ENCODE measurements around the gene NR3C2.

DNA sequence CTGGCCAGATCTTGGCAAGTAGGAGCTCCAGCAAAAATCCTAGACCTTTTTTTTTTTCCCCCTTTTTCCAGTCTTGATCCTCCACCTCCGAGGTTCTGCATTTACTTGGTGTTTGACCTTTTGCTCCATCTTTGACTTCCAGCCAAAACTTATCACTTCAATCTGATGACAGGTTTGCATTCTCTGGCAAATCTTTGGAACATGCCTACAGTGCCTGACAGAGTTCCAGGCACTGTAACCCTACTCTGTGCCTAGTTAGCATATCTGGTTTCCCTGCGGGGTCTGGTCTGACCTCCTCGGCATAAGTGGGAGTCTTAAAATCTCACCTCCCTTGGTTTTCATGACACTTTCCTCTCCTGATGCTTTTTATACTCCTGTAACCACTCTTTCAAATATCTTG is 39.4 kb upstream of the NR3C2 start:
- TF ChIP-seq, protein P1, sequence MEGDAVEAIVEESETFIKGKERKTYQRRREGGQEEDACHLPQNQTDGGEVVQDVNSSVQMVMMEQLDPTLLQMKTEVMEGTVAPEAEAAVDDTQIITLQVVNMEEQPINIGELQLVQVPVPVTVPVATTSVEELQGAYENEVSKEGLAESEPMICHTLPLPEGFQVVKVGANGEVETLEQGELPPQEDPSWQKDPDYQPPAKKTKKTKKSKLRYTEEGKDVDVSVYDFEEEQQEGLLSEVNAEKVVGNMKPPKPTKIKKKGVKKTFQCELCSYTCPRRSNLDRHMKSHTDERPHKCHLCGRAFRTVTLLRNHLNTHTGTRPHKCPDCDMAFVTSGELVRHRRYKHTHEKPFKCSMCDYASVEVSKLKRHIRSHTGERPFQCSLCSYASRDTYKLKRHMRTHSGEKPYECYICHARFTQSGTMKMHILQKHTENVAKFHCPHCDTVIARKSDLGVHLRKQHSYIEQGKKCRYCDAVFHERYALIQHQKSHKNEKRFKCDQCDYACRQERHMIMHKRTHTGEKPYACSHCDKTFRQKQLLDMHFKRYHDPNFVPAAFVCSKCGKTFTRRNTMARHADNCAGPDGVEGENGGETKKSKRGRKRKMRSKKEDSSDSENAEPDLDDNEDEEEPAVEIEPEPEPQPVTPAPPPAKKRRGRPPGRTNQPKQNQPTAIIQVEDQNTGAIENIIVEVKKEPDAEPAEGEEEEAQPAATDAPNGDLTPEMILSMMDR (IDR thresholded peaks at IDR 0.05; ENCODE audit: insufficient read depth, low read length, poor library complexity, severe bottlenecking) = no peak
- TF ChIP-seq EZH2phosphoT487 (conservative IDR thresholded peaks at IDR 0.05; ENCODE audit: low read length) = no peak
